HepG2 (cell line): ENCODE data around the gene VSIG2. TPM values are rescaled to one million over a fixed set of nuclear protein-coding genes. Genes with fewer than 3 reads are reported as not detected.

Experiments used
- DDIT3 ChIP-seq: sonication (generic); formaldehyde crosslinking; IDR thresholded peaks from 2 replicates; pipeline ENCODE4 v1.4.0; 2020; ENCODE audit warnings: mild to moderate bottlenecking, missing genetic modification reagents
- JARID2 ChIP-seq: sonication (generic); formaldehyde crosslinking; IDR thresholded peaks from 2 replicates; pipeline ENCODE4 v1.8.1; 2023; ENCODE audit warnings: missing genetic modification reagents, inconsistent platforms; ENCODE audit not compliant: insufficient replicate concordance
- MEIS1 ChIP-seq: sonication (generic); formaldehyde crosslinking; IDR thresholded peaks from 2 replicates; pipeline ENCODE4 v1.9.0; 2021; ENCODE audit warnings: mild to moderate bottlenecking, missing genetic modification reagents, moderate library complexity, borderline replicate concordance
- NFIB ChIP-seq: sonication (generic); formaldehyde crosslinking; IDR thresholded peaks from 2 replicates; pipeline ENCODE4 v1.9.0; 2021; ENCODE audit warnings: missing genetic modification reagents, mild to moderate bottlenecking, borderline replicate concordance
- PRPF4 ChIP-seq: fragments of 200-400 bp; formaldehyde crosslinking; IDR thresholded peaks from 2 replicates; pipeline ENCODE4 v1.6.1; 2016; ENCODE audit warnings: low read length, low read depth; ENCODE audit not compliant: poor library complexity, severe bottlenecking
- TEAD3 ChIP-seq: optimal IDR thresholded peaks from 2 replicates; pipeline ENCODE3; 2016; ENCODE audit warnings: borderline replicate concordance
- UBTF ChIP-seq: sonication (generic); formaldehyde crosslinking; IDR thresholded peaks from 2 replicates; pipeline ENCODE4 v1.4.0; 2020; ENCODE audit warnings: mild to moderate bottlenecking, missing genetic modification reagents
- XRCC5 ChIP-seq: fragments of 200-400 bp; formaldehyde crosslinking; optimal IDR thresholded peaks from 2 replicates; pipeline ENCODE3; 2017; ENCODE audit warnings: mild to moderate bottlenecking, low read length
- ZFP90 ChIP-seq: sonication (generic); formaldehyde crosslinking; IDR thresholded peaks from 2 replicates; pipeline ENCODE4 v1.8.0; 2022; ENCODE audit warnings: missing genetic modification reagents, mild to moderate bottlenecking, inconsistent platforms, borderline replicate concordance
- ZNF441 ChIP-seq: sonication (generic); formaldehyde crosslinking; IDR thresholded peaks from 2 replicates; pipeline ENCODE4 v1.7.0; 2021; ENCODE audit warnings: missing genetic modification reagents, borderline replicate concordance
- ZNF609 ChIP-seq: sonication (generic); formaldehyde crosslinking; IDR thresholded peaks from 2 replicates; pipeline ENCODE4 v1.4.0; 2020; ENCODE audit warnings: mild to moderate bottlenecking, missing genetic modification reagents, borderline replicate concordance
- polyA plus RNA-seq, 8 experiments: library from polyadenylated mRNA; depleted of rRNA in 3 of 8; stranded (reverse) in 7 of 8; unstranded in 1 of 8; fragments of >200 nt; fragmentation: Illumina TruSeq in 4 of 8; extraction: Trizol in 4 of 8; gene quantifications; 2 replicates each; pipeline versions ENCODE4 v1.2.1 to v1.2.3, GENCODE V29; 2011 to 2016; ENCODE audit warnings: low read depth in 4 of 8, missing spikeins in 1 of 8, mixed read lengths in 1 of 8; ENCODE audit not compliant: insufficient read depth in 1 of 8
- total RNA-seq, 5 experiments: library from RNA; depleted of rRNA; stranded (reverse); fragments of >200 nt; fragmentation: Illumina TruSeq; extraction: Trizol; gene quantifications; 2 replicates each; pipeline ENCODE4 v1.2.3, GENCODE V29; 2016; ENCODE audit warnings: low read depth in 1 of 5

The VSIG2 gene
- total and polyA plus RNA-seq, 2 of the 13 experiments (the other 11 are each of a cell fraction or from before 2014, with no cell fraction given), result 0.80 to 2.7 TPM

GRCh38 chr11:124758355-124759265 lies 6.6 kb upstream of the VSIG2 start (continued):
- TF ChIP-seq UBTF (CRISPR knock-in tag) (peak; percentile 85), ZNF441 (peak; percentile 75), ZNF609 (CRISPR knock-in tag) (0 out of 2 replicates have a peak, but pooled peaks have one; percentile 26), MEIS1 (CRISPR knock-in tag) (no peak), ZFP90 (CRISPR knock-in tag) (no peak; the same call in 1 of the 2 replicates), PRPF4 (no peak), DDIT3 (CRISPR knock-in tag) (no peak), XRCC5 (peak; percentile 73), NFIB (CRISPR knock-in tag) (no peak), JARID2 (CRISPR knock-in tag) (no peak), TEAD3 (no peak)
